H1 (cell line): ENCODE results near the gene ZNF469. TPM values are rescaled to one million over a fixed set of nuclear protein-coding genes. Genes with fewer than 3 reads are reported as not detected.

ENCODE experiments used
- CTCF ChIA-PET: fragments of 300-600 bp; sonication (Branson Sonifier 250); formaldehyde crosslinking; loops from one replicate; lab custom pipeline; 2021; ENCODE audit not compliant: partially characterized antibody; lab: Charles Lee
- POLR2A ChIA-PET: fragments of 300-600 bp; sonication (Branson Sonifier 250); formaldehyde crosslinking; loops from one replicate; lab custom pipeline; 2021; ENCODE audit warnings: inconsistent platforms; ENCODE audit not compliant: partially characterized antibody; lab: Charles Lee
- DNase-seq, 2 experiments: peaks; one replicate each; pipeline versions ENCODE4 v3.0.0 to v3.0.0-alpha.2; 2010 to 2022; ENCODE audit warnings: low spot score in 2 of 2, low read depth in 1 of 2, mixed read lengths in 1 of 2
- FAIRE-seq: peaks from 2 replicates; lab custom pipeline; 2011; peaks lifted over from hg19 to GRCh38; lab: Jason Lieb, UNC
- H2AFZ ChIP-seq: 2 replicates; pipeline ENCODE4 v1.8.1; 2012; ENCODE audit warnings: low read length, inconsistent platforms
- H2AK5ac ChIP-seq: 2 replicates; pipeline ENCODE4 v1.6.1; 2013; ENCODE audit warnings: low read depth, low read length
- H2BK120ac ChIP-seq: replicated peaks from 2 replicates; pipeline ENCODE3; 2013; ENCODE audit warnings: low read depth, low read length, inconsistent platforms
- H2BK12ac ChIP-seq: 2 replicates; pipeline ENCODE4 v1.6.1; 2013; ENCODE audit warnings: low read depth, low read length
- H2BK15ac ChIP-seq: 2 replicates; pipeline ENCODE4 v1.6.1; 2013; ENCODE audit warnings: low read length
- H2BK20ac ChIP-seq: 2 replicates; pipeline ENCODE4 v1.6.1; 2013; ENCODE audit warnings: low read length
- H2BK5ac ChIP-seq: 2 replicates; pipeline ENCODE4 v1.6.1; 2013; ENCODE audit warnings: low read depth, low read length
- H3K14ac ChIP-seq: 2 replicates; pipeline ENCODE4 v1.6.1; 2013; ENCODE audit warnings: inconsistent platforms; ENCODE audit not compliant: insufficient read length
- H3K18ac ChIP-seq: 2 replicates; pipeline ENCODE4 v1.6.1; 2013; ENCODE audit warnings: low read length; ENCODE audit errors: extremely low read depth
- H3K23ac ChIP-seq: 2 replicates; pipeline ENCODE4 v1.6.1; 2013; ENCODE audit warnings: inconsistent platforms; ENCODE audit not compliant: insufficient read length
- H3K23me2 ChIP-seq: 2 replicates; pipeline ENCODE4 v1.6.1; 2013; ENCODE audit warnings: low read depth, low read length
- H3K27ac ChIP-seq: 2 replicates; pipeline ENCODE4 v1.6.1; 2011; ENCODE audit warnings: low read depth, low read length, inconsistent platforms
- H3K27me3 ChIP-seq, 4 experiments: replicated peaks in 1 of 4; 1 replicate in 1 of 4; 2 replicates in 3 of 4; pipeline versions ENCODE4 v1.6.1 to v1.8.1; 2011 to 2013; ENCODE audit warnings: low read length in 3 of 4, mild to moderate bottlenecking in 3 of 4, inconsistent platforms in 2 of 4, mixed read lengths in 2 of 4, moderate library complexity in 1 of 4; ENCODE audit not compliant: control insufficient read depth in 3 of 4, insufficient read depth in 3 of 4; ENCODE audit errors: extremely low read depth in 1 of 4
- H3K36me3 ChIP-seq, 4 experiments: 2 replicates each; pipeline versions ENCODE4 v1.6.1 to v1.8.1; 2011 to 2013; ENCODE audit warnings: mild to moderate bottlenecking in 4 of 4, low read length in 3 of 4, moderate library complexity in 2 of 4, control low read depth in 1 of 4, inconsistent platforms in 1 of 4; ENCODE audit not compliant: insufficient read depth in 4 of 4, control insufficient read depth in 2 of 4
- H3K4ac ChIP-seq: replicated peaks from 2 replicates; pipeline ENCODE3; 2013; ENCODE audit warnings: low read length, low read depth, mixed read lengths, inconsistent platforms; ENCODE audit not compliant: insufficient read length
- H3K4me1 ChIP-seq, 4 experiments: replicated peaks in 1 of 4; 1 replicate in 1 of 4; 2 replicates in 3 of 4; pipeline versions ENCODE4 v1.6.1 to v1.8.1; 2011 to 2013; ENCODE audit warnings: low read length in 3 of 4, inconsistent platforms in 2 of 4, mixed read lengths in 1 of 4; ENCODE audit not compliant: insufficient read depth in 4 of 4, control insufficient read depth in 3 of 4
- H3K4me2 ChIP-seq, 2 experiments: 2 replicates each; pipeline versions ENCODE4 v1.6.1 to v1.8.1; 2011 to 2013; ENCODE audit warnings: low read depth in 2 of 2, low read length in 2 of 2, control low read depth in 1 of 2, inconsistent platforms in 1 of 2, mild to moderate bottlenecking in 1 of 2; ENCODE audit not compliant: insufficient read depth in 1 of 2
- H3K4me3 ChIP-seq, 4 experiments: fragments of 200-600, 300-600 bp in 1 of 4; sonication (generic), shearing (Covaris generic), sonication (Bioruptor Twin) in 1 of 4; 2 replicates each; pipeline versions ENCODE4 v1.5.1 to v1.8.1; 2011 to 2016; ENCODE audit warnings: low read length in 4 of 4, low read depth in 3 of 4, control low read depth in 2 of 4, inconsistent platforms in 2 of 4, mild to moderate bottlenecking in 2 of 4, mixed read lengths in 1 of 4, moderate library complexity in 1 of 4; ENCODE audit not compliant: insufficient read depth in 2 of 4; ENCODE audit errors: extremely low read depth in 1 of 4
- H3K56ac ChIP-seq: replicated peaks from 2 replicates; pipeline ENCODE3; 2013; ENCODE audit warnings: low read depth, mild to moderate bottlenecking, mixed read lengths, low read length, inconsistent platforms; ENCODE audit not compliant: insufficient read length
- H3K79me1 ChIP-seq: 2 replicates; pipeline ENCODE4 v1.6.1; 2013; ENCODE audit warnings: low read depth, low read length, control low read depth
- H3K79me2 ChIP-seq, 2 experiments: 2 replicates each; pipeline versions ENCODE4 v1.6.1 to v1.8.1; 2012 to 2013; ENCODE audit warnings: low read length in 2 of 2, mild to moderate bottlenecking in 2 of 2, inconsistent platforms in 1 of 2; ENCODE audit not compliant: insufficient read depth in 2 of 2, control insufficient read depth in 1 of 2
- H3K9ac ChIP-seq, 4 experiments: replicated peaks in 1 of 4; 1 replicate in 1 of 4; 2 replicates in 3 of 4; pipeline versions ENCODE4 v1.6.1 to v1.8.1; 2011 to 2013; ENCODE audit warnings: low read depth in 3 of 4, low read length in 3 of 4, control low read depth in 2 of 4, mild to moderate bottlenecking in 2 of 4, moderate library complexity in 2 of 4, inconsistent platforms in 1 of 4; ENCODE audit errors: extremely low read depth in 1 of 4
- H3K9me3 ChIP-seq, 2 experiments: 2 replicates each; pipeline versions ENCODE4 v1.6.1 to v1.8.1; 2012 to 2013; ENCODE audit warnings: mild to moderate bottlenecking in 2 of 2, moderate library complexity in 2 of 2, control low read depth in 1 of 2, inconsistent platforms in 1 of 2, low read depth in 1 of 2, low read length in 1 of 2, mixed read lengths in 1 of 2; ENCODE audit not compliant: insufficient read depth in 2 of 2
- H4K20me1 ChIP-seq, 2 experiments: replicated peaks in 1 of 2; 2 replicates each; pipeline versions ENCODE3 to v1.8.1; 2011 to 2013; ENCODE audit warnings: inconsistent platforms in 2 of 2, low read length in 2 of 2, mild to moderate bottlenecking in 1 of 2; ENCODE audit not compliant: insufficient read depth in 2 of 2, control insufficient read depth in 1 of 2
- H4K5ac ChIP-seq: 2 replicates; pipeline ENCODE4 v1.6.1; 2013; ENCODE audit warnings: low read length, low read depth, mixed read lengths, inconsistent platforms; ENCODE audit not compliant: insufficient read length
- H4K8ac ChIP-seq: 2 replicates; pipeline ENCODE4 v1.8.0; 2013; ENCODE audit warnings: mild to moderate bottlenecking, moderate library complexity, low read length, inconsistent platforms; ENCODE audit not compliant: insufficient read depth; ENCODE audit errors: extremely low read depth
- H4K91ac ChIP-seq: replicated peaks from 2 replicates; pipeline ENCODE3; 2013; ENCODE audit warnings: low read length, mixed read lengths, inconsistent platforms; ENCODE audit not compliant: insufficient read length
- JUN ChIP-seq: IDR thresholded peaks from 2 replicates; pipeline ENCODE4 v1.6.1; 2011; ENCODE audit warnings: low read depth, mild to moderate bottlenecking, improper control_type of control experiment, low read length
- PHF8 ChIP-seq: fragments of 200-600 bp; sonication (generic); conservative IDR thresholded peaks from 2 replicates; pipeline ENCODE4 v1.7.1; 2012; ENCODE audit warnings: low read depth, mild to moderate bottlenecking, inconsistent platforms, low read length, moderate library complexity
- RBBP5 ChIP-seq: IDR thresholded peaks from 2 replicates; pipeline ENCODE4 v1.7.1; 2012; ENCODE audit warnings: low read depth, mild to moderate bottlenecking, inconsistent platforms, low read length, moderate library complexity, borderline replicate concordance
- SIX5 ChIP-seq: IDR thresholded peaks from 2 replicates; pipeline ENCODE4 v1.6.1; 2011; ENCODE audit warnings: mild to moderate bottlenecking, low read depth, low read length
- TCF12 ChIP-seq: IDR thresholded peaks from 2 replicates; pipeline ENCODE4 v1.6.1; 2011; ENCODE audit warnings: low read depth, mild to moderate bottlenecking, low read length
- WGBS, 2 experiments: shearing (Covaris generic) in 1 of 2; methylation state at CpG; one replicate each; pipeline versions ENCODE4 v1.1.6 to v1.1.7; 2013 to 2015; ENCODE audit warnings: low lambda C conversion rate in 2 of 2, mixed read lengths in 2 of 2, inconsistent platforms in 1 of 2, low coverage in 1 of 2, missing lambda C conversion rate in 1 of 2; ENCODE audit not compliant: insufficient replicate concordance in 2 of 2, insufficient coverage in 1 of 2, insufficient read length in 1 of 2; ENCODE audit errors: extremely low coverage in 1 of 2, missing lambda C conversion rate in 1 of 2; 5-methylcytosine and 5-hydroxymethylcytosine counted together
- polyA plus RNA-seq, 7 experiments: library from polyadenylated mRNA; depleted of rRNA in 3 of 7; stranded (reverse) in 5 of 7; unstranded in 2 of 7; fragments of >200 nt in 5 of 7; fragments of 200-250 nt in 2 of 7; gene quantifications; 1 replicate in 5 of 7; 2 replicates in 1 of 7; 4 replicates in 1 of 7; pipeline versions ENCODE4 v1.2.1 to v1.2.3, GENCODE V29; 2011 to 2013; ENCODE audit warnings: missing spikeins in 2 of 7, mixed read lengths in 2 of 7
- total RNA-seq: library from RNA; stranded (reverse); fragmentation: NEBNext Ultra II Directional; extraction: Animal tissue kit (Norgen Biotek cat#: 25700); gene quantifications from 2 replicates; pipeline ENCODE4 v1.2.1, GENCODE V29; 2021
- TF ChIP-seq, protein P1 (sequence below): IDR thresholded peaks from 2 replicates; pipeline ENCODE4 v1.6.1; 2011; ENCODE audit warnings: low read length, improper control_type of control experiment

ZNF469 gene
- total and polyA plus RNA-seq, 2 of the 8 experiments (the other 6 are each of a cell fraction or from before 2014, with no cell fraction given): 0.30 to 1.8 TPM

DNA sequence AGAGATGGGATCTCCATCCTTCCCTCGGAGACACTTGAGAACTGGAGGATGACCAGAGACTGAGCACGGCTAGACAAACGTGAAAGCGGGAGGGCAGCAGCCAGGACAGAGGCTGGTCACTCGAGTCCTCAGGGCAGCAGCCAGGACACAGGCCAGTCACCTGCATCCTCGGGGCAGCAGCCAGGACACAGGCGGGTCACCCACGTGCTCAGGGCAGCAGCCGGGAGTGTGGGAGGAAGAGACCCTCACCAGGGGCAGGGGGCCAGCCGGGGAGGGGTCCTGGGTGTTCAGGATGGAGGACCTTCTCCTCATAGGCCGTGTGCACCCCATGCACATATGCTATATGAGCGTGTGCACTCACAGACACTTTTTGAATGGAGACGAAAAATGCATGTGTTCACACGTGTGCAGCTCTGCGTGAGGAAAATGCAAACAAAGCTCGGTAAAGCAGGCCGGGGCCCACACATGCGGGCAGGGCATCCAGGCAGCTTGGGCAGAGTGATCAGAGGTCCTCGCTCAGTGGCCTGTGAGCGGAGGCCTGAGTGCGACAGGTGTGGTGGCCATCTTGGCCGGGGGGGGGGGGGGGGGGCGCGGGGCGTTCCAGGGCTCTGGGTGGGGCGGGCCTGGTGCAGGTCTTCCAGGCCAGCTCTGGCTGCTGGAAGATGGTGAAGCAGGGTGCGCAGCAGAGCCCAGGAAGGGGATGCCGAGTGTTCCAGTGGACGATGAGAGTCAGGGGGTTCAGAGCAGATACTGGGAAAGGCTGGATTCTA, 26.7 kb downstream of the ZNF469 start:
- H3K9ac ChIP-seq: no peak overlapping the region
- CTCF ChIA-PET: no interaction called here
- peaks cover 0 to 1% of the 10 kb centered on the region in 2 experiments for H4K20me1 ChIP-seq
- H3K79me1 ChIP-seq: no peaks in the 10 kb centered on the region
- H3K18ac ChIP-seq: no peak overlapping the region
- H3K4me3 ChIP-seq: no peak overlapping the region
- no peak overlapping the region for H2BK20ac ChIP-seq
- POLR2A ChIA-PET: no interaction called here
- no peaks in the 10 kb centered on the region for H3K23me2 ChIP-seq
- H3K56ac ChIP-seq: no peak overlapping the region
- TF ChIP-seq JUN: no peak
- no peak for TF ChIP-seq SIX5
- TF ChIP-seq, protein P1, sequence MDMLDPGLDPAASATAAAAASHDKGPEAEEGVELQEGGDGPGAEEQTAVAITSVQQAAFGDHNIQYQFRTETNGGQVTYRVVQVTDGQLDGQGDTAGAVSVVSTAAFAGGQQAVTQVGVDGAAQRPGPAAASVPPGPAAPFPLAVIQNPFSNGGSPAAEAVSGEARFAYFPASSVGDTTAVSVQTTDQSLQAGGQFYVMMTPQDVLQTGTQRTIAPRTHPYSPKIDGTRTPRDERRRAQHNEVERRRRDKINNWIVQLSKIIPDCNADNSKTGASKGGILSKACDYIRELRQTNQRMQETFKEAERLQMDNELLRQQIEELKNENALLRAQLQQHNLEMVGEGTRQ: no peak
- TF ChIP-seq TCF12: no peak
- no peak for TF ChIP-seq PHF8
- no peak for TF ChIP-seq RBBP5
- H3K4ac ChIP-seq: no peak overlapping the region
- no peaks in the 10 kb centered on the region for H3K27me3 ChIP-seq
- no peak for DNase-seq
- H3K4me2 ChIP-seq: no peak overlapping the region
- no peak overlapping the region for H2AK5ac ChIP-seq
- no peak overlapping the region for H3K14ac ChIP-seq
- no peaks in the 10 kb centered on the region for H3K79me2 ChIP-seq
- no peak overlapping the region for H4K5ac ChIP-seq
- H3K36me3 ChIP-seq: no peaks in the 10 kb centered on the region; a peak in 1 of 8 replicates
- no peaks in the 10 kb centered on the region for H3K9me3 ChIP-seq
- no peak overlapping the region for H4K91ac ChIP-seq
- no peak overlapping the region for H2BK15ac ChIP-seq
- FAIRE-seq: no peak
- H2AFZ ChIP-seq: no peak overlapping the region
- no peak overlapping the region for H3K27ac ChIP-seq
- no peaks in the 10 kb centered on the region for H3K4me1 ChIP-seq
- no peak overlapping the region for H2BK5ac ChIP-seq
- WGBS, 2 experiments: 90% methylated on average over 24 of the region's 29 CpGs; no CpG with 5 or more reads in 1 of the 2 experiments
- H2BK120ac ChIP-seq: no peak overlapping the region
- no peak overlapping the region for H2BK12ac ChIP-seq
- H4K8ac ChIP-seq: no peak overlapping the region
- H3K23ac ChIP-seq: no peak overlapping the region
